Left ventricle myocardium inferior (tissue), 1 donor: ENCODE data around the gene KBTBD13. TPM values are rescaled to one million over a fixed set of nuclear protein-coding genes. Genes with fewer than 3 reads are reported as not detected.

ENCODE experiments used
- DNase-seq: peaks from one replicate; pipeline ENCODE4 v3.0.0-alpha.2; 2020
- H3K27ac ChIP-seq: fragments of 200-600 bp; replicated peaks from 2 replicates; pipeline ENCODE4 v1.8.0; 2021
- H3K27me3 ChIP-seq: fragments of 200-600 bp; 2 replicates; pipeline ENCODE4 v1.8.0; 2021; ENCODE audit warnings: low read depth
- H3K36me3 ChIP-seq: fragments of 200-600 bp; 2 replicates; pipeline ENCODE4 v1.8.0; 2021
- H3K4me1 ChIP-seq: fragments of 200-600 bp; 2 replicates; pipeline ENCODE4 v1.8.0; 2021
- H3K4me3 ChIP-seq: fragments of 200-600 bp; 2 replicates; pipeline ENCODE4 v1.8.0; 2021; ENCODE audit warnings: mild to moderate bottlenecking, moderate library complexity
- H3K9me3 ChIP-seq: fragments of 200-600 bp; replicated peaks from 2 replicates; pipeline ENCODE4 v1.8.0; 2021
- CTCF ChIP-seq: fragments of 200-600 bp; IDR thresholded peaks from 2 replicates; pipeline ENCODE4 v1.8.0; 2021; ENCODE audit warnings: antibody characterized with exemption, mild to moderate bottlenecking, borderline replicate concordance
- intact Hi-C: fragments of 100-400 bp; cut with micrococcal nuclease; formaldehyde crosslinking; loops from one replicate; pipeline ENCODE4 v1.11.0; 2022
- total RNA-seq: library from RNA; stranded (reverse); fragmentation: NEBNext Ultra II Directional; extraction: Animal tissue kit (Norgen Biotek cat#: 25700); gene quantifications from one replicate; pipeline ENCODE4 v1.2.1, GENCODE V29; 2021
- donor health status: DM: no; HTN: yes; CAD: no; lungs with severe emphysema.

KBTBD13 gene
- total RNA-seq, 1 donor from 2014 or later = 5.2 TPM

GRCh38 chr15:65062061-65062460 lies 14.5 kb upstream of the KBTBD13 start:
- H3K9me3 ChIP-seq = peaks cover 5% of the 10 kb centered on the region
- H3K36me3 ChIP-seq = peaks cover 18% of the 10 kb centered on the region
- H3K27me3 ChIP-seq = peaks cover 14% of the 10 kb centered on the region
- TF ChIP-seq CTCF = no peak
- no peak overlapping the region for H3K4me3 ChIP-seq
- no peak for DNase-seq
- peaks cover 81% of the 10 kb centered on the region for H3K4me1 ChIP-seq
- H3K27ac ChIP-seq = peak overlapping the region; percentile 89
- intact Hi-C loops = no loop called here

- no peak for TF ChIP-seq CTCF
- peaks cover 83% of the 10 kb centered on the region for H3K4me1 ChIP-seq
- intact Hi-C loops = no loop called here
Measured at GRCh38 chr15:65062726-65063125, 13.8 kb upstream of the KBTBD13 start.

GRCh38 chr15:65066001-65066634 lies 10.4 kb upstream of the KBTBD13 start:
- DNase-seq = no peak
- peak overlapping the region; percentile 89 for H3K27ac ChIP-seq
- TF ChIP-seq CTCF = no peak
- no peaks in the 10 kb centered on the region for H3K36me3 ChIP-seq
- intact Hi-C loops = no loop called here
- H3K4me1 ChIP-seq = peaks cover 88% of the 10 kb centered on the region
- peaks cover 21% of the 10 kb centered on the region for H3K27me3 ChIP-seq
- H3K4me3 ChIP-seq = peak overlapping the region; percentile 72
- H3K9me3 ChIP-seq = no peaks in the 10 kb centered on the region

More at GRCh38 chr15:65062726-65063125, 13.8 kb upstream of the KBTBD13 start:
- no peak for DNase-seq
- Histone ChIP-seq H3K36me3 (peaks cover 17% of the 10 kb centered on the region), H3K27ac (peak overlapping the region; percentile 89), H3K27me3 (peaks cover 17% of the 10 kb centered on the region), H3K9me3 (peaks cover 5% of the 10 kb centered on the region), H3K4me3 (no peak overlapping the region)

DNA sequence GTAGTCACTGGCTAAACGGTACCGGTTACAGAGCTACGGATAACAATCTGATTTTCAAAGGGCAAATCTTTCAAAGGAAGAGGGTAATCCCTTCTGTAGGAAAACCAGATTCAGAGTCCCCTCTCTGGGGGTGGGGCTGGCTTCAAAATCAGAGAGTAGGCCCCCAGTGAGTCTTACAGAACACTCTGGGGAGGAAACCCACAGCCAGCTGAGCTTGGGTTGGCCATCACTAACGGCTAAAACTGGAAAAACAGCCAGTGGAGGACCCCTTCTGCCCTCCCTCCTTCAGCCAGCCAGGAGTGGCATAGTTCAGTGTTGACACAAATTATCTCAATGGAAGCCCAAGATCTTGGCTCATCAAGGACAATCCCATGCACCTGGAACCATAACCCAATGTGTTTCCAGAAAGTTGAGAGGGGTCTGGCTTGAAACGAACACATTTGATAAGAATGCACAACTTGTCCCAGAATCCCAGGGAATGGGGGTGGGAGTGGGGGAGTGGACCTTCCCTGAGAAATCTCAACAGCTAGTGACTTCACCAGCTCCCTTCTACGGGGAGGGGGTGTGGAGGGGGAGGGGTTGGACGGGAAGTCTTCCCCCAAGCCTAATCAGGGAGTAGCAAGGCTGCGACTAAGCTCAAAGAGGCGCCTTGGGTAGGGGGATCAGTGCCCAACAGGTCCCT lies 9.8 kb upstream of the KBTBD13 start:
- DNase-seq = peak; percentile 57
- Histone ChIP-seq H3K36me3 (no peaks in the 10 kb centered on the region), H3K4me3 (peak overlapping the region; percentile 72), H3K27me3 (peaks cover 21% of the 10 kb centered on the region), H3K27ac (peak overlapping the region; percentile 89), H3K9me3 (no peaks in the 10 kb centered on the region), H3K4me1 (peaks cover 88% of the 10 kb centered on the region)
- intact Hi-C loops = no loop called here
- no peak for TF ChIP-seq CTCF

GRCh38 chr15:65067317-65067644 lies 9.3 kb upstream of the KBTBD13 start:
- Histone ChIP-seq H3K4me1 (peaks cover 90% of the 10 kb centered on the region), H3K27ac (peak overlapping the region; percentile 89), H3K9me3 (no peaks in the 10 kb centered on the region), H3K36me3 (no peaks in the 10 kb centered on the region), H3K4me3 (peak overlapping the region; percentile 72), H3K27me3 (peaks cover 21% of the 10 kb centered on the region)
- no peak for TF ChIP-seq CTCF
- DNase-seq = no peak
- intact Hi-C loops = no loop called here
